K562 (cell line): ENCODE measurements around the gene AVPI1. TPM values are rescaled to one million over a fixed set of nuclear protein-coding genes. Genes with fewer than 3 reads are reported as not detected.

ENCODE experiments used
- ATF6 ChIP-seq: sonication (generic); formaldehyde crosslinking; IDR thresholded peaks from 2 replicates; pipeline ENCODE4 v1.4.0; 2020; ENCODE audit warnings: mild to moderate bottlenecking, missing genetic modification reagents
- CHD4 ChIP-seq: fragments of 200-600 bp; sonication (generic); IDR thresholded peaks from 3 replicates; pipeline ENCODE4 v1.6.1; 2012; ENCODE audit warnings: low read depth, mild to moderate bottlenecking, mixed read lengths, low read length, inconsistent platforms; ENCODE audit not compliant: insufficient read depth, insufficient replicate concordance, poor library complexity, severe bottlenecking
- DPF2 ChIP-seq: fragments of 450-650 bp; IDR thresholded peaks from 2 replicates; pipeline ENCODE4 v1.6.1; 2016
- FOS ChIP-seq: IDR thresholded peaks from 3 replicates; pipeline ENCODE4 v1.6.1; 2011; ENCODE audit not compliant: insufficient read length; ENCODE audit errors: extremely low read depth
- FOXP4 ChIP-seq: sonication (generic); formaldehyde crosslinking; IDR thresholded peaks from 2 replicates; pipeline ENCODE4 v1.8.0; 2022; ENCODE audit warnings: mild to moderate bottlenecking, missing genetic modification reagents, borderline replicate concordance
- ILF3 ChIP-seq: fragments of 450-650 bp; IDR thresholded peaks from 2 replicates; pipeline ENCODE4 v1.6.1; 2018; ENCODE audit warnings: antibody characterized with exemption, mild to moderate bottlenecking, moderate library complexity, borderline replicate concordance
- MTA3 ChIP-seq: fragments of 450-650 bp; formaldehyde crosslinking; IDR thresholded peaks from 2 replicates; pipeline ENCODE4 v1.6.1; 2017; ENCODE audit warnings: mild to moderate bottlenecking, borderline replicate concordance
- MXI1 ChIP-seq: IDR thresholded peaks from 2 replicates; pipeline ENCODE4 v1.6.1; 2011; ENCODE audit warnings: low read depth, mild to moderate bottlenecking, improper control_type of control experiment, low read length
- MYC ChIP-seq, 2 experiments: fragments of 250-450 bp in 1 of 2; sonication (Bioruptor Pico) in 1 of 2; IDR thresholded peaks; 2 replicates each; pipeline versions ENCODE4 v1.5.1 to v1.6.1; 2012 to 2021; ENCODE audit warnings: low read depth in 2 of 2, borderline replicate concordance in 1 of 2, improper control_type of control experiment in 1 of 2, low read length in 1 of 2, mild to moderate bottlenecking in 1 of 2, moderate library complexity in 1 of 2
- POLR2A ChIP-seq: fragments of 450-650 bp; conservative IDR thresholded peaks from 2 replicates; pipeline ENCODE4 v1.6.1; 2016
- PRDM10 ChIP-seq: fragments of 450-650 bp; IDR thresholded peaks from 2 replicates; pipeline ENCODE4 v1.6.1; 2018; ENCODE audit not compliant: partially characterized antibody
- THRAP3 ChIP-seq: fragments of 450-650 bp; IDR thresholded peaks from 2 replicates; pipeline ENCODE4 v1.6.1; 2016; ENCODE audit warnings: mild to moderate bottlenecking, inconsistent platforms, borderline replicate concordance
- VEZF1 ChIP-seq: fragments of 200-800 bp; sonication (Bioruptor generic); IDR thresholded peaks from 2 replicates; pipeline ENCODE4 v1.6.1; 2017; ENCODE audit warnings: missing genetic modification characterization, missing compliant biosample characterization
- WHSC1 ChIP-seq: IDR thresholded peaks from one replicate; pipeline ENCODE4 v1.6.1; 2012; ENCODE audit warnings: low read length, control low read depth, inconsistent platforms
- ZKSCAN3 ChIP-seq: fragments of 250-450 bp; sonication (Bioruptor Pico); IDR thresholded peaks from 2 replicates; pipeline ENCODE4 v1.4.0; 2020
- ZNF212 ChIP-seq: fragments of 450-650 bp; formaldehyde crosslinking; IDR thresholded peaks from 2 replicates; pipeline ENCODE4 v1.4.0; 2020; ENCODE audit warnings: mild to moderate bottlenecking
- polyA plus RNA-seq, 8 experiments: library from polyadenylated mRNA; depleted of rRNA in 4 of 8; stranded (reverse) in 5 of 8; unstranded in 3 of 8; fragments of >200 nt; fragmentation: Nextera tagmentation in 2 of 8; fragmentation: Illumina TruSeq in 1 of 8; extraction: Ambion mirVana in 2 of 8; extraction: Trizol in 1 of 8; gene quantifications; 2 replicates each; pipeline versions ENCODE4 v1.2.1 to v1.2.3, GENCODE V29; 2011 to 2014; ENCODE audit warnings: inconsistent platforms in 1 of 8, missing spikeins in 1 of 8
- total RNA-seq, 7 experiments: library from RNA; depleted of rRNA in 6 of 7; stranded (reverse); fragments of >200 nt in 6 of 7; fragmentation: Illumina TruSeq in 2 of 7; extraction: Trizol in 2 of 7; gene quantifications; 2 replicates each; pipeline versions ENCODE4 v1.2.1 to v1.2.3, GENCODE V29; 2011 to 2021; ENCODE audit warnings: low replicate concordance in 1 of 7

The AVPI1 gene
- total and polyA plus RNA-seq, 9 of the 15 experiments (the other 6 are each of a cell fraction or from before 2014, with no cell fraction given): 0.90 to 10.4 (median 7.4) TPM

GRCh38 chr10:97632949-97633884, 53.8 kb downstream of the AVPI1 start, which contains the start of gene MORN4 (continued):
- TF ChIP-seq PRDM10 (peak; percentile 95), VEZF1 (CRISPR knock-in tag) (peak; percentile 41; the same call in 1 of the 2 replicates), ILF3 (no peak), MYC (IDR thresholded peaks at IDR 0.05; ENCODE audit: low read depth, low read length) (peak; percentile 33; the same call in 1 of the 2 replicates), MYC (CRISPR knock-in tag; IDR thresholded peaks at IDR 0.05; ENCODE audit: borderline replicate concordance, low read depth) (no peak), CHD4 (no peak), THRAP3 (no peak), ZKSCAN3 (CRISPR knock-in tag) (no peak), FOS (peak; percentile 89), MXI1 (peak; percentile 67; the same call in 1 of the 2 replicates), WHSC1 (no peak), POLR2A (peak; percentile 67), ZNF212 (CRISPR knock-in tag) (no peak), ATF6 (CRISPR knock-in tag) (no peak), DPF2 (0 out of 2 replicates have a peak, but pooled peaks have one; percentile 7), MTA3 (peak; percentile 72; the same call in 1 of the 2 replicates), FOXP4 (CRISPR knock-in tag) (0 out of 2 replicates have a peak, but pooled peaks have one; percentile 29)
